Glutamatergic neuron (in vitro differentiated cells): ENCODE results near the gene HIVEP3. TPM values are rescaled to one million over a fixed set of nuclear protein-coding genes. Genes with fewer than 3 reads are reported as not detected.

Source experiments
- DNase-seq: peaks from one replicate; pipeline ENCODE4 v3.0.0; 2022
- H3K27ac Mint-ChIP-seq: one replicate; pipeline ENCODE4 v1.8.0; 2020; ENCODE audit warnings: mild to moderate bottlenecking, mixed read lengths, inconsistent platforms; ENCODE audit not compliant: unreplicated experiment
- H3K27me3 Mint-ChIP-seq: one replicate; pipeline ENCODE4 v1.8.0; 2020; ENCODE audit warnings: mild to moderate bottlenecking, moderate library complexity, mixed read lengths, inconsistent platforms; ENCODE audit not compliant: unreplicated experiment
- H3K36me3 Mint-ChIP-seq: one replicate; pipeline ENCODE4 v1.8.0; 2020; ENCODE audit warnings: mild to moderate bottlenecking, mixed read lengths, inconsistent platforms; ENCODE audit not compliant: unreplicated experiment
- H3K4me1 Mint-ChIP-seq: one replicate; pipeline ENCODE4 v1.8.0; 2020; ENCODE audit warnings: mild to moderate bottlenecking, low read depth, mixed read lengths, inconsistent platforms; ENCODE audit not compliant: unreplicated experiment
- H3K4me3 Mint-ChIP-seq: one replicate; pipeline ENCODE4 v1.8.0; 2020; ENCODE audit warnings: mild to moderate bottlenecking, mixed read lengths, inconsistent platforms; ENCODE audit not compliant: unreplicated experiment
- H3K9me3 Mint-ChIP-seq: one replicate; pipeline ENCODE4 v1.8.0; 2020; ENCODE audit warnings: mild to moderate bottlenecking, moderate library complexity, mixed read lengths, inconsistent platforms; ENCODE audit not compliant: unreplicated experiment
- CTCF ChIP-seq: fragments of 200-600 bp; sonication (generic); IDR thresholded peaks from one replicate; pipeline ENCODE4 v1.5.0; 2021; ENCODE audit not compliant: partially characterized antibody, unreplicated experiment
- total RNA-seq: library from RNA; stranded (reverse); fragmentation: NEBNext Ultra II Directional; extraction: Animal tissue kit (Norgen Biotek cat#: 25700); gene quantifications from one replicate; pipeline ENCODE4 v1.2.1, GENCODE V29; 2021; ENCODE audit not compliant: unreplicated experiment

The HIVEP3 gene
- total RNA-seq, 1 donor from 2014 or later, result 15.1 TPM

GRCh38 chr1:41743366-41743765 is 175.4 kb downstream of the HIVEP3 start:
- Mint-ChIP-seq H3K36me3 (no peaks in the 10 kb centered on the region), H3K4me1 (peaks cover 18% of the 10 kb centered on the region), H3K9me3 (peaks cover 12% of the 10 kb centered on the region), H3K4me3 (no peak overlapping the region), H3K27ac (no peak overlapping the region), H3K27me3 (peaks cover 2% of the 10 kb centered on the region)
- TF ChIP-seq CTCF, result no peak
- DNase-seq, result no peak

GRCh38 chr1:41742219-41742618 is 176.5 kb downstream of the HIVEP3 start:
- Mint-ChIP-seq H3K4me3 (no peak overlapping the region), H3K27me3 (peaks cover 3% of the 10 kb centered on the region), H3K4me1 (peaks cover 18% of the 10 kb centered on the region), H3K36me3 (no peaks in the 10 kb centered on the region), H3K27ac (peak overlapping the region; percentile 7), H3K9me3 (peaks cover 14% of the 10 kb centered on the region)
- DNase-seq, result no peak
- TF ChIP-seq CTCF, result no peak

- no peak for DNase-seq
- peaks cover 18% of the 10 kb centered on the region for H3K4me1 Mint-ChIP-seq
- no peaks in the 10 kb centered on the region for H3K36me3 Mint-ChIP-seq
- no peak for TF ChIP-seq CTCF
- H3K4me3 Mint-ChIP-seq, result no peak overlapping the region
- H3K27ac Mint-ChIP-seq, result no peak overlapping the region
- H3K9me3 Mint-ChIP-seq, result peaks cover 11% of the 10 kb centered on the region
- peaks cover 3% of the 10 kb centered on the region for H3K27me3 Mint-ChIP-seq
Observed at GRCh38 chr1:41741244-41741643, 177.5 kb downstream of the HIVEP3 start.

GRCh38 chr1:41740630-41741239 is 178.0 kb downstream of the HIVEP3 start:
- Mint-ChIP-seq H3K9me3 (peaks cover 11% of the 10 kb centered on the region), H3K4me3 (no peak overlapping the region), H3K27me3 (peaks cover 3% of the 10 kb centered on the region), H3K4me1 (peaks cover 15% of the 10 kb centered on the region), H3K36me3 (no peaks in the 10 kb centered on the region), H3K27ac (no peak overlapping the region)
- no peak for TF ChIP-seq CTCF
- no peak for DNase-seq

- Mint-ChIP-seq H3K4me3 (no peak overlapping the region), H3K9me3 (peaks cover 11% of the 10 kb centered on the region), H3K27me3 (peaks cover 5% of the 10 kb centered on the region), H3K36me3 (no peaks in the 10 kb centered on the region), H3K27ac (no peak overlapping the region), H3K4me1 (peaks cover 12% of the 10 kb centered on the region)
- no peak for TF ChIP-seq CTCF
- DNase-seq, result no peak
Observed at GRCh38 chr1:41740058-41740457, 178.7 kb downstream of the HIVEP3 start.
